Measurements from ENCODE around the gene CTDSPL. TPM values are rescaled to one million over a fixed set of nuclear protein-coding genes. Genes with fewer than 3 reads are reported as not detected.

CTDSPL gene
- total and polyA plus RNA-seq, 7 donors, result 19.1 to 69.1 (median 46.3) TPM

GRCh38 chr3:37824090-37824953 is 37.4 kb upstream of the CTDSPL start:
- peaks cover 0 to 63% (median 35%) of the 10 kb centered on the region in 4 donors for H3K4me1 ChIP-seq
- peak in 2 of 4 donors; percentile 26 to 32 for TF ChIP-seq POLR2AphosphoS5 (IDR thresholded peaks at IDR 0.05)
- no peak for TF ChIP-seq POLR2A (IDR thresholded peaks at IDR 0.05)
- TF ChIP-seq, protein P1, sequence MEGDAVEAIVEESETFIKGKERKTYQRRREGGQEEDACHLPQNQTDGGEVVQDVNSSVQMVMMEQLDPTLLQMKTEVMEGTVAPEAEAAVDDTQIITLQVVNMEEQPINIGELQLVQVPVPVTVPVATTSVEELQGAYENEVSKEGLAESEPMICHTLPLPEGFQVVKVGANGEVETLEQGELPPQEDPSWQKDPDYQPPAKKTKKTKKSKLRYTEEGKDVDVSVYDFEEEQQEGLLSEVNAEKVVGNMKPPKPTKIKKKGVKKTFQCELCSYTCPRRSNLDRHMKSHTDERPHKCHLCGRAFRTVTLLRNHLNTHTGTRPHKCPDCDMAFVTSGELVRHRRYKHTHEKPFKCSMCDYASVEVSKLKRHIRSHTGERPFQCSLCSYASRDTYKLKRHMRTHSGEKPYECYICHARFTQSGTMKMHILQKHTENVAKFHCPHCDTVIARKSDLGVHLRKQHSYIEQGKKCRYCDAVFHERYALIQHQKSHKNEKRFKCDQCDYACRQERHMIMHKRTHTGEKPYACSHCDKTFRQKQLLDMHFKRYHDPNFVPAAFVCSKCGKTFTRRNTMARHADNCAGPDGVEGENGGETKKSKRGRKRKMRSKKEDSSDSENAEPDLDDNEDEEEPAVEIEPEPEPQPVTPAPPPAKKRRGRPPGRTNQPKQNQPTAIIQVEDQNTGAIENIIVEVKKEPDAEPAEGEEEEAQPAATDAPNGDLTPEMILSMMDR (IDR thresholded peaks at IDR 0.05), result no peak
- no peak for TF ChIP-seq EP300 (IDR thresholded peaks at IDR 0.05)
- H3K27me3 ChIP-seq, result no peaks in the 10 kb centered on the region
- WGBS, 2 donors, result 86 to 88% methylated on average over 9 of the region's 9 CpGs
- intact Hi-C loops (cut with DNase I), result no loop called here
- H3K4me3 ChIP-seq, result no peak overlapping the region
- peak overlapping the region in 2 of 4 donors; percentile 46 to 78 for H3K27ac ChIP-seq
- H3K36me3 ChIP-seq, result no peaks in the 10 kb centered on the region
- no peaks in the 10 kb centered on the region for H3K9me3 ChIP-seq
- DNase-seq, result no peak

- no peaks in the 10 kb centered on the region for H3K36me3 ChIP-seq
- H3K4me3 ChIP-seq, result no peak overlapping the region
- H3K9me3 ChIP-seq, result no peaks in the 10 kb centered on the region
- H3K27ac ChIP-seq, result peak overlapping the region in 1 of 4 donors; percentile 78
- WGBS, 2 donors, result 25 to 36% methylated on average over 1 of the region's 1 CpG
- no peak for TF ChIP-seq POLR2A (IDR thresholded peaks at IDR 0.05)
- no peak for TF ChIP-seq POLR2AphosphoS5 (IDR thresholded peaks at IDR 0.05)
- no peak for TF ChIP-seq EP300 (IDR thresholded peaks at IDR 0.05)
- TF ChIP-seq, protein P1 (IDR thresholded peaks at IDR 0.05), result no peak
- peaks cover 0 to 57% (median 29%) of the 10 kb centered on the region in 4 donors for H3K4me1 ChIP-seq
- no peaks in the 10 kb centered on the region for H3K27me3 ChIP-seq
- no peak for DNase-seq
- intact Hi-C loops (cut with DNase I), result no loop called here
Observed at GRCh38 chr3:37824954-37825328, 36.7 kb upstream of the CTDSPL start.

DNA sequence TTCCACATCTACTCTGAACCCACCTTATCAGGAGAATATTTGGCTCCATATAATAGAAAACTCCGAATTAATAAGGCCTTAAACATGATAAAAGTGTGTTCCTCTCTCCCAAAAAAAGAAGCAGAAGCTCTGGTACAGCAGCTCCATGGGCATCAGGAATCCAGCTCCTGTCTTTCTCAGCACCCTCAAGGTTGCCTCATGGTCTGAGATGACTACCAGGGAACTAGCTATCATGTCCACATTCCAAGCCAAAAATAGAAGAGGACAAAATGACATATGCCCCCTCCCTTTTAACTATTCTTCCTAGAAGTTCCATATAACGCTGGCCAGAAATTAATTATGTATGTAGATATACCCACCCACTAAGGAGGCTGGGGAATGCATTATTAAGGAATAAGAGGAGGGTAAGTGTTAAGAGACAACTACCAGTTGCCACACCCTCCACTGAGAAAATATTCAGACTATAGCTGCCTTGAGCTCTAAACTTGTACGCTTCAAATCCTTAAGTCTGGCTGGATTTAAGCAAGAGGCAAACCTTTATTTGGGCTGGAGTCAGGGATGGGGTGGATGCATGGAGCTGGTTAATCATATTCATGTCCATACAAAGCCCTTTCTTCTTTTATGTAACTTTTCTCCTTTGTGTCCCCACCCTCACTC is 35.8 kb upstream of the CTDSPL start:
- intact Hi-C loops (cut with DNase I), result no loop called here
- peaks cover 0 to 47% (median 24%) of the 10 kb centered on the region in 4 donors for H3K4me1 ChIP-seq
- H3K27me3 ChIP-seq, result no peaks in the 10 kb centered on the region
- WGBS, 2 donors, result 91 to 93% methylated on average over 3 of the region's 3 CpGs
- no peak for DNase-seq
- H3K27ac ChIP-seq, result no peak overlapping the region
- TF ChIP-seq EP300 (IDR thresholded peaks at IDR 0.05) (no peak), POLR2A (IDR thresholded peaks at IDR 0.05) (no peak)
- TF ChIP-seq, protein P1 (IDR thresholded peaks at IDR 0.05), result no peak
- H3K4me3 ChIP-seq, result no peak overlapping the region
- no peaks in the 10 kb centered on the region for H3K9me3 ChIP-seq
- H3K36me3 ChIP-seq, result no peaks in the 10 kb centered on the region

- DNase-seq, result no peak
- no peaks in the 10 kb centered on the region for H3K36me3 ChIP-seq
- WGBS, 2 donors, result 84 to 87% methylated on average over 2 of the region's 2 CpGs
- H3K27ac ChIP-seq, result no peak overlapping the region
- TF ChIP-seq POLR2AphosphoS5 (IDR thresholded peaks at IDR 0.05), result no peak
- TF ChIP-seq, protein P1 (IDR thresholded peaks at IDR 0.05), result no peak
- TF ChIP-seq POLR2A (IDR thresholded peaks at IDR 0.05), result no peak
- TF ChIP-seq EP300 (IDR thresholded peaks at IDR 0.05), result no peak
- intact Hi-C loops (cut with DNase I), result no loop called here
- H3K4me1 ChIP-seq, result peaks cover 0 to 45% (median 24%) of the 10 kb centered on the region in 4 donors
- no peaks in the 10 kb centered on the region for H3K9me3 ChIP-seq
- H3K27me3 ChIP-seq, result no peaks in the 10 kb centered on the region
- no peak overlapping the region for H3K4me3 ChIP-seq
Observed at GRCh38 chr3:37826502-37826901, 35.2 kb upstream of the CTDSPL start.

All from sigmoid colon (tissue), 7 donors.